Chondrocyte (in vitro differentiated cells): Measurements from ENCODE around the gene RANBP3. TPM values are rescaled to one million over a fixed set of nuclear protein-coding genes. Genes with fewer than 3 reads are reported as not detected.

ENCODE experiments used
- DNase-seq: peaks from one replicate; pipeline ENCODE4 v3.0.0; 2021; ENCODE audit warnings: mixed read lengths, low spot score
- H3K27ac Mint-ChIP-seq: one replicate; pipeline ENCODE4 v1.8.0; 2021; ENCODE audit warnings: mild to moderate bottlenecking, moderate library complexity, mixed read lengths; ENCODE audit not compliant: unreplicated experiment
- H3K27me3 Mint-ChIP-seq: 2 replicates; pipeline ENCODE4 v1.8.0; 2021; ENCODE audit warnings: low read depth, mixed read lengths
- H3K36me3 Mint-ChIP-seq: 2 replicates; pipeline ENCODE4 v1.8.0; 2021; ENCODE audit warnings: low read depth, mixed read lengths
- H3K4me1 Mint-ChIP-seq: 2 replicates; pipeline ENCODE4 v1.8.0; 2021; ENCODE audit warnings: low read depth, mild to moderate bottlenecking, mixed read lengths
- H3K4me3 Mint-ChIP-seq: one replicate; pipeline ENCODE4 v1.8.0; 2021; ENCODE audit warnings: mild to moderate bottlenecking, moderate library complexity, mixed read lengths; ENCODE audit not compliant: unreplicated experiment
- H3K9me3 Mint-ChIP-seq: 2 replicates; pipeline ENCODE4 v1.8.0; 2021; ENCODE audit warnings: low read depth, mixed read lengths
- total RNA-seq: library from RNA; stranded (reverse); gene quantifications from 3 replicates; pipeline ENCODE4 v1.2.1, GENCODE V29; 2021
- TF ChIP-seq, protein P1 (sequence below): fragments of 200-600 bp; sonication (generic); IDR thresholded peaks from 2 replicates; pipeline ENCODE4 v1.5.0; 2021; ENCODE audit warnings: antibody characterized with exemption, mild to moderate bottlenecking, moderate library complexity

RANBP3 gene
- total RNA-seq, 1 donor from 2014 or later = 53.5 TPM

GRCh38 chr19:5895890-5896289 is 82.0 kb downstream of the RANBP3 start:
- Mint-ChIP-seq H3K36me3 (peaks cover 3% of the 10 kb centered on the region), H3K27me3 (no peaks in the 10 kb centered on the region), H3K4me3 (no peak overlapping the region), H3K9me3 (no peaks in the 10 kb centered on the region), H3K27ac (no peak overlapping the region), H3K4me1 (peaks cover 1% of the 10 kb centered on the region)
- TF ChIP-seq, protein P1, sequence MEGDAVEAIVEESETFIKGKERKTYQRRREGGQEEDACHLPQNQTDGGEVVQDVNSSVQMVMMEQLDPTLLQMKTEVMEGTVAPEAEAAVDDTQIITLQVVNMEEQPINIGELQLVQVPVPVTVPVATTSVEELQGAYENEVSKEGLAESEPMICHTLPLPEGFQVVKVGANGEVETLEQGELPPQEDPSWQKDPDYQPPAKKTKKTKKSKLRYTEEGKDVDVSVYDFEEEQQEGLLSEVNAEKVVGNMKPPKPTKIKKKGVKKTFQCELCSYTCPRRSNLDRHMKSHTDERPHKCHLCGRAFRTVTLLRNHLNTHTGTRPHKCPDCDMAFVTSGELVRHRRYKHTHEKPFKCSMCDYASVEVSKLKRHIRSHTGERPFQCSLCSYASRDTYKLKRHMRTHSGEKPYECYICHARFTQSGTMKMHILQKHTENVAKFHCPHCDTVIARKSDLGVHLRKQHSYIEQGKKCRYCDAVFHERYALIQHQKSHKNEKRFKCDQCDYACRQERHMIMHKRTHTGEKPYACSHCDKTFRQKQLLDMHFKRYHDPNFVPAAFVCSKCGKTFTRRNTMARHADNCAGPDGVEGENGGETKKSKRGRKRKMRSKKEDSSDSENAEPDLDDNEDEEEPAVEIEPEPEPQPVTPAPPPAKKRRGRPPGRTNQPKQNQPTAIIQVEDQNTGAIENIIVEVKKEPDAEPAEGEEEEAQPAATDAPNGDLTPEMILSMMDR = no peak
- DNase-seq = no peak

GRCh38 chr19:5895409-5895808 is 82.5 kb downstream of the RANBP3 start:
- no peak for DNase-seq
- Mint-ChIP-seq H3K36me3 (peaks cover 3% of the 10 kb centered on the region), H3K4me3 (no peak overlapping the region), H3K9me3 (no peaks in the 10 kb centered on the region), H3K27me3 (no peaks in the 10 kb centered on the region), H3K4me1 (no peaks in the 10 kb centered on the region), H3K27ac (no peak overlapping the region)
- TF ChIP-seq, protein P1 = no peak

DNA sequence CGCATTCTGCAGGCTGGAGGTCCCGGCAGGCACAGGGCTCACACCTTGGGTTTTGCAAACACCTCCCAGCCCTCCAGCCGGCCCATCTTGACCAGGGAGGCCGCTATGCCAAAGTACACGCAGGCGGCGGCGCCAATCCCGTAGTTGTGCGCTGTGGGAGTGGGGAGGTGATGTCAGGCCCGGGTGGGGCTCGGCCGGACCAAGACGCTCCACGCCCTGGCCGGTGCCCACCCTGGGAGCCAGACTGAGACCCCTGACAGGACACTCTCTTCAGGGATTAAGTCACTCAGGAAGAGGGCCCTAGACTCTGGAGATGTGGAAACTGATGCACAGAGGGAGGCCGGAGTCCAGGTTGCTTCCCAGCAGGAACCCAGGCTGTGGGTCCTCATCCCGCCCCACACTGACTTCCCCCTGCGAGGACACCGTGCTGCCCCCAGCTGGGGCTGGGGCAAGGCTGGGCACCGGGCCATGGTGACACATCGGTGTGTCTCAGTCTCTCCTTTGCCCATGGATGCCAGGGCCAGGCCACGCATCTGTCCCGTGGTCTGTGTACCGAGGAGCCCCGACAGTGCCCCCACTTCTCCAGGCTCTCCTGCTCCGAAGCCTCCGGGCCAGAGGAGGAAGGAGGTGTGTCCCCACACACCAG is 83.1 kb downstream of the RANBP3 start:
- DNase-seq = no peak
- Mint-ChIP-seq H3K9me3 (no peaks in the 10 kb centered on the region), H3K36me3 (peaks cover 3% of the 10 kb centered on the region), H3K27me3 (no peaks in the 10 kb centered on the region), H3K4me1 (no peaks in the 10 kb centered on the region), H3K27ac (no peak overlapping the region), H3K4me3 (no peak overlapping the region)
- TF ChIP-seq, protein P1 = no peak

GRCh38 chr19:5893907-5894703 is 83.8 kb downstream of the RANBP3 start:
- no peak overlapping the region for H3K27ac Mint-ChIP-seq
- DNase-seq = no peak
- peaks cover 4% of the 10 kb centered on the region for H3K4me1 Mint-ChIP-seq
- H3K9me3 Mint-ChIP-seq = no peaks in the 10 kb centered on the region
- H3K4me3 Mint-ChIP-seq = no peak overlapping the region
- no peaks in the 10 kb centered on the region for H3K27me3 Mint-ChIP-seq
- TF ChIP-seq, protein P1 = no peak
- peaks cover 3% of the 10 kb centered on the region for H3K36me3 Mint-ChIP-seq

GRCh38 chr19:5893296-5893903 is 84.5 kb downstream of the RANBP3 start:
- Mint-ChIP-seq H3K27me3 (no peaks in the 10 kb centered on the region), H3K4me3 (no peak overlapping the region), H3K9me3 (no peaks in the 10 kb centered on the region), H3K36me3 (peaks cover 3% of the 10 kb centered on the region), H3K4me1 (peaks cover 4% of the 10 kb centered on the region), H3K27ac (no peak overlapping the region)
- no peak for DNase-seq
- TF ChIP-seq, protein P1 = no peak
